Cortex of kidney (tissue), 1 donor: Measurements from ENCODE around the gene DRGX.

Source experiments
- DNase-seq: peaks from one replicate; lab custom pipeline; 2025; lab: John Stamatoyannopoulos, UW

The DRGX gene

GRCh38 chr10:49382226-49382625, 13.7 kb downstream of the DRGX start:
- no peak for DNase-seq

- DNase-seq: no peak
Observed at GRCh38 chr10:49381111-49381900, 14.6 kb downstream of the DRGX start.

- no peak for DNase-seq
Observed at GRCh38 chr10:49379596-49380410, 16.1 kb downstream of the DRGX start.

GRCh38 chr10:49377256-49377655, 18.6 kb downstream of the DRGX start:
- no peak for DNase-seq

- no peak for DNase-seq
Observed at GRCh38 chr10:49375611-49376010, 20.3 kb downstream of the DRGX start.

- no peak for DNase-seq
Observed at GRCh38 chr10:49374740-49375139, 21.1 kb downstream of the DRGX start.

GRCh38 chr10:49373361-49373760, 22.5 kb downstream of the DRGX start:
- DNase-seq: no peak

- DNase-seq: no peak
Observed at GRCh38 chr10:49371967-49372366, 23.9 kb downstream of the DRGX start.

- DNase-seq: no peak
Observed at GRCh38 chr10:49370326-49371100, 25.4 kb downstream of the DRGX start.

- DNase-seq: no peak
Observed at GRCh38 chr10:49369216-49370162, 26.4 kb downstream of the DRGX start.

- no peak for DNase-seq
Observed at GRCh38 chr10:49368256-49368655, 27.6 kb downstream of the DRGX start.

GRCh38 chr10:49367600-49367999, 28.3 kb downstream of the DRGX start:
- no peak for DNase-seq

- DNase-seq: no peak
Observed at GRCh38 chr10:49366460-49366859, 29.4 kb downstream of the DRGX start.

- no peak for DNase-seq
Observed at GRCh38 chr10:49365675-49366415, 30.0 kb downstream of the DRGX start.

- no peak for DNase-seq
Observed at GRCh38 chr10:49365275-49365674, 30.6 kb downstream of the DRGX start.

- no peak for DNase-seq
Observed at GRCh38 chr10:49364747-49365146, 31.1 kb downstream of the DRGX start.

GRCh38 chr10:49364051-49364450, 31.8 kb downstream of the DRGX start:
- no peak for DNase-seq

GRCh38 chr10:49363309-49364031, 32.4 kb downstream of the DRGX start:
- DNase-seq: no peak

GRCh38 chr10:49362596-49363260, 33.2 kb downstream of the DRGX start:
- DNase-seq: no peak
